ENCODE data around the gene NFKBIB. TPM values are rescaled to one million over a fixed set of nuclear protein-coding genes. Genes with fewer than 3 reads are reported as not detected.

Gene NFKBIB
- total RNA-seq, 1 donor from 2014 or later, result 18.8 TPM

- H3K27me3 Mint-ChIP-seq, result no peaks in the 10 kb centered on the region
- no peak for TF ChIP-seq CTCF (IDR thresholded peaks at IDR 0.05; ENCODE audit: unreplicated experiment)
- no peaks in the 10 kb centered on the region for H3K9me3 Mint-ChIP-seq (ENCODE audit: low read depth)
- H3K27ac Mint-ChIP-seq, result no peak overlapping the region
- DNase-seq (ENCODE audit: low spot score, unreplicated experiment), result no peak
- H3K36me3 Mint-ChIP-seq (ENCODE audit: insufficient read depth), result no peaks in the 10 kb centered on the region
- no peaks in the 10 kb centered on the region for H3K4me1 Mint-ChIP-seq (ENCODE audit: low read depth)
- no peak overlapping the region for H3K4me3 Mint-ChIP-seq (ENCODE audit: low read depth)
These were observed 10.9 kb upstream of the NFKBIB start for GRCh38 chr19:38888876-38889275.

GRCh38 chr19:38889803-38890202 lies 10.0 kb upstream of the NFKBIB start:
- no peaks in the 10 kb centered on the region for H3K27me3 Mint-ChIP-seq
- H3K36me3 Mint-ChIP-seq (ENCODE audit: insufficient read depth), result no peaks in the 10 kb centered on the region
- H3K9me3 Mint-ChIP-seq (ENCODE audit: low read depth), result no peaks in the 10 kb centered on the region
- no peak overlapping the region for H3K27ac Mint-ChIP-seq
- no peak overlapping the region for H3K4me3 Mint-ChIP-seq (ENCODE audit: low read depth)
- no peak for TF ChIP-seq CTCF (IDR thresholded peaks at IDR 0.05; ENCODE audit: unreplicated experiment)
- no peak for DNase-seq (ENCODE audit: low spot score, unreplicated experiment)
- no peaks in the 10 kb centered on the region for H3K4me1 Mint-ChIP-seq (ENCODE audit: low read depth)

- Mint-ChIP-seq H3K27me3 (no peaks in the 10 kb centered on the region), H3K4me1 (ENCODE audit: low read depth) (no peaks in the 10 kb centered on the region), H3K27ac (no peak overlapping the region), H3K36me3 (ENCODE audit: insufficient read depth) (no peaks in the 10 kb centered on the region), H3K9me3 (ENCODE audit: low read depth) (no peaks in the 10 kb centered on the region), H3K4me3 (ENCODE audit: low read depth) (no peak overlapping the region)
- no peak for TF ChIP-seq CTCF (IDR thresholded peaks at IDR 0.05; ENCODE audit: unreplicated experiment)
- no peak for DNase-seq (ENCODE audit: low spot score, unreplicated experiment)
These were observed 9.1 kb upstream of the NFKBIB start for GRCh38 chr19:38890686-38891085.

GRCh38 chr19:38891771-38892170 lies 8.0 kb upstream of the NFKBIB start:
- no peak overlapping the region for H3K27ac Mint-ChIP-seq
- DNase-seq (ENCODE audit: low spot score, unreplicated experiment), result no peak

GRCh38 chr19:38892841-38893240 lies 6.9 kb upstream of the NFKBIB start:
- Mint-ChIP-seq H3K4me3 (ENCODE audit: low read depth) (no peak overlapping the region), H3K4me1 (ENCODE audit: low read depth) (no peaks in the 10 kb centered on the region), H3K9me3 (ENCODE audit: low read depth) (no peaks in the 10 kb centered on the region), H3K27me3 (no peaks in the 10 kb centered on the region), H3K36me3 (ENCODE audit: insufficient read depth) (no peaks in the 10 kb centered on the region), H3K27ac (no peak overlapping the region)
- no peak for TF ChIP-seq CTCF (IDR thresholded peaks at IDR 0.05; ENCODE audit: unreplicated experiment)
- no peak for DNase-seq (ENCODE audit: low spot score, unreplicated experiment)

More at GRCh38 chr19:38891771-38892170, 8.0 kb upstream of the NFKBIB start:
- Mint-ChIP-seq H3K4me1 (ENCODE audit: low read depth) (no peaks in the 10 kb centered on the region), H3K9me3 (ENCODE audit: low read depth) (no peaks in the 10 kb centered on the region), H3K27me3 (no peaks in the 10 kb centered on the region), H3K36me3 (ENCODE audit: insufficient read depth) (no peaks in the 10 kb centered on the region), H3K4me3 (ENCODE audit: low read depth) (no peak overlapping the region)
- no peak for TF ChIP-seq CTCF (IDR thresholded peaks at IDR 0.05; ENCODE audit: unreplicated experiment)
